Measurements from ENCODE around the gene RTF2. TPM values are rescaled to one million over a fixed set of nuclear protein-coding genes. Genes with fewer than 3 reads are reported as not detected.

RTF2 gene, protein sequence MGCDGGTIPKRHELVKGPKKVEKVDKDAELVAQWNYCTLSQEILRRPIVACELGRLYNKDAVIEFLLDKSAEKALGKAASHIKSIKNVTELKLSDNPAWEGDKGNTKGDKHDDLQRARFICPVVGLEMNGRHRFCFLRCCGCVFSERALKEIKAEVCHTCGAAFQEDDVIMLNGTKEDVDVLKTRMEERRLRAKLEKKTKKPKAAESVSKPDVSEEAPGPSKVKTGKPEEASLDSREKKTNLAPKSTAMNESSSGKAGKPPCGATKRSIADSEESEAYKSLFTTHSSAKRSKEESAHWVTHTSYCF
- total RNA-seq (10 to 100 TPM; 68.1 to 72.6 TPM), polyA plus RNA-seq (10 to 100 TPM; 82.4 to 95.9 TPM)
- long read RNA-seq, donor 1, transcript RTF2-202 (9 exons, 2,212 nt), result major isoform, 589 of 649 reads
- long read RNA-seq, donor 1, transcript RTF2-203 (8 exons, 1,572 nt), result minor isoform, 13 of 649 reads
- long read RNA-seq, donor 1, partial matches to known transcripts, result 19 of 649 reads
- long read RNA-seq, donor 1, other reads (novel, unspliced or antisense), result 25 of 649 reads
- long read RNA-seq, donor 2, transcript RTF2-202 (9 exons, 2,212 nt), result major isoform, 66 of 81 reads
- long read RNA-seq, donor 2, partial matches to known transcripts, result 6 of 81 reads
- long read RNA-seq, donor 2, other reads (novel, unspliced or antisense), result 6 of 81 reads

DNA sequence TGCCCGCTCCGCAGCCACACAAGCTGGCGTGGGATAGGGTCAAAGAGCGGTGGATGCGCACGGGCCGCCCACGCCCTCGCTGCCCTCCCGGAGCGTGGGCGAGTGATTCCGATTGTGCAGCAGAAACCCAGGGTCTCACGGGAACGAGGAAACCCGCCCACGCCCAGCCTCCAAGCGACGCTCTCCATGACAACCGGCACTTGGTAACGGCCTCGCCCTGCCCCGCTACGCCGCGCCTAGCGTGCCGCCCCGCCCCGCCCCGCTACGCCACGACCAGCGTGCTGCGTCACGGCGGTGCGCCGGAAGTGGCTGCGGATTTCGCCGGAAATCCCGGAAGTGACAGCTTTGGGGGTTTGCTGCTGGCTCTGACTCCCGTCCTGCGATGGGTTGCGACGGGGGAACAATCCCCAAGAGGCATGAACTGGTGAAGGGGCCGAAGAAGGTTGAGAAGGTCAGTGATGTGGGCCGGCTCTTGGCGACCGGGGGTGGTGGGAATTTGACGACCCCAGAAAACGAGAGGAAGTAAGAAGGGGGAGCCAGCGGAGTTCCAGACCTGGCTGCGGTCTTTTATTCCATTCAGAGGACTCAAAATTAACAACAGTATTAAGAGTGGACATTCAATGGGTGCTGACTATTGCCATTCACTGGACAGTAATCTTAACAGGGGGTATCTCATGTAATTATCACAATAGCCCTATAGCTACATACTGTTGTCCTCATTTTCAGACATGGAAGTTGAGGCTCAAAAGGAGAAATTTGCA lies at the start of gene RTF2:
Gene RTF2 (plus strand): TSS at position 312 of the 761 bp plus-strand sequence. CDS start 71 bp downstream, at position 383.
- DNase-seq (peak; percentile 96 to 98), ATAC-seq (ENCODE audit: low FRiP score) (peak; percentile 99)
- Histone ChIP-seq H3K9me3 (ENCODE audit: control insufficient read depth, low read length) (no peaks in the 10 kb centered on the region), H3K27me3 (ENCODE audit: control insufficient read depth in 1 of 2, insufficient read depth in 2 of 2, low read length in 1 of 2) (no peaks in the 10 kb centered on the region), H3K4me1 (ENCODE audit: control insufficient read depth in 1 of 2, insufficient read depth in 2 of 2, low read length in 2 of 2) (peaks cover 2 to 11% of the 10 kb centered on the region in 2 donors), H3K27ac (ENCODE audit: low read depth in 1 of 2, low read length in 2 of 2) (peak within 1 kb of the TSS in 1 of 2 donors; percentile 46), H3K36me3 (ENCODE audit: control insufficient read depth in 1 of 2, insufficient read depth in 2 of 2, low read length in 1 of 2) (no peaks in the 10 kb centered on the region), H3K4me3 (ENCODE audit: low read length in 2 of 2) (peak within 1 kb of the TSS; percentile 88 to 91)
- intact Hi-C loops (cut with DNase I), result loop anchor here (2.0 to 10.0 kb wide), 4 partner anchors 76 to 884 kb away; partner anchors contain the start of genes AURKA (in 2 of the 2), CSTF1 (in 2 of the 2), FAM210B (in 1 of the 2) and RAE1 (in 1 of the 2)
- WGBS, 2 donors, result 0% methylated on average over 54 to 55 of the region's 55 CpGs

- 88 to 91% methylated on average over 2 of the region's 2 CpGs for WGBS, 2 donors
- Histone ChIP-seq H3K4me1 (ENCODE audit: control insufficient read depth in 1 of 2, insufficient read depth in 2 of 2, low read length in 2 of 2) (no peaks in the 10 kb centered on the region), H3K4me3 (ENCODE audit: low read length in 2 of 2) (no peak overlapping the region), H3K9me3 (ENCODE audit: control insufficient read depth, low read length) (no peaks in the 10 kb centered on the region), H3K27me3 (ENCODE audit: control insufficient read depth in 1 of 2, insufficient read depth in 2 of 2, low read length in 1 of 2) (no peaks in the 10 kb centered on the region), H3K27ac (ENCODE audit: low read depth in 1 of 2, low read length in 2 of 2) (no peak overlapping the region), H3K36me3 (ENCODE audit: control insufficient read depth in 1 of 2, insufficient read depth in 2 of 2, low read length in 1 of 2) (no peaks in the 10 kb centered on the region)
- DNase-seq (no peak), ATAC-seq (ENCODE audit: low FRiP score) (no peak)
- intact Hi-C loops (cut with DNase I), result no loop called here
Measured at GRCh38 chr20:56420028-56420427, 48.4 kb upstream of the RTF2 start.

DNA sequence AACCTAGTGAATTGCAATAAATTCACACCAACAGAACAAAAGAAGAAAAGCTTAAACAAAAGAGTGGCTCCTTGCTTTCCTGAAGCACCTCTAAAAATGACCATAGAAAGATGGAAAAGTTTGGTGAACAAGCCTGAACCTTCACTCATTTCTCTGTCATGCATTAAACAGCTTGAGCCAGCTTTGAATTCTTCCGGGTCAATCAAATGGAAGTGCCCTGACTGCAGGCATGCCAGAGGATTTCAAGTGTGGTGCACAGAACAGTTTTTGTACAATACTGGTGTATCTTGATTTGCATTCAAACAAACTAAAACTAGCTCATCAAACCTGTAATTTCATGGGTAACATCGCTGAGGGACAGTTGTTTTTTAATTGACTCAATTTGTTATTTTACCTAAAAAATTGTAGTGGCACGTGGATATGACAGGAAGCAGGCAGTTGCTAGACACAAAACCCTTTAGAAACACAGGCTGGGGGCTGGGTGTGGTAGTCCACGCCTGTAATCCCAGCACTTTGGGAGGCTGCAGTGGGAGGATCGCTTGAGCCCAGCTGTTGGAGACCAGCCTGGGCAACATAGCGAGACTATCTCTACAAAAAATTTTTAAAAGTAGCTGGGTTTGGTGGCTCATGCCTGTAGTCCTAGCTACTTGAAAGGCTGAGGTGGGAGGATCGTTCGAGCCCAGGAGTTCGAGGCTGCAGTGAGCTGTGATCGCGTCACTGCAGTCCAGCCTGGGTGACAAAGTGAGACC lies 47.3 kb upstream of the RTF2 start:
- Histone ChIP-seq H3K36me3 (ENCODE audit: control insufficient read depth in 1 of 2, insufficient read depth in 2 of 2, low read length in 1 of 2) (no peaks in the 10 kb centered on the region), H3K4me3 (ENCODE audit: low read length in 2 of 2) (no peak overlapping the region), H3K4me1 (ENCODE audit: control insufficient read depth in 1 of 2, insufficient read depth in 2 of 2, low read length in 2 of 2) (no peaks in the 10 kb centered on the region), H3K27ac (ENCODE audit: low read depth in 1 of 2, low read length in 2 of 2) (no peak overlapping the region), H3K27me3 (ENCODE audit: control insufficient read depth in 1 of 2, insufficient read depth in 2 of 2, low read length in 1 of 2) (no peaks in the 10 kb centered on the region), H3K9me3 (ENCODE audit: control insufficient read depth, low read length) (no peaks in the 10 kb centered on the region)
- 80 to 82% methylated on average over 11 of the region's 11 CpGs for WGBS, 2 donors
- no peak for DNase-seq
- intact Hi-C loops (cut with DNase I), result no loop called here
- no peak for ATAC-seq (ENCODE audit: low FRiP score)

- intact Hi-C loops (cut with DNase I), result no loop called here
- Histone ChIP-seq H3K4me1 (ENCODE audit: control insufficient read depth in 1 of 2, insufficient read depth in 2 of 2, low read length in 2 of 2) (no peaks in the 10 kb centered on the region), H3K27ac (ENCODE audit: low read depth in 1 of 2, low read length in 2 of 2) (no peak overlapping the region), H3K4me3 (ENCODE audit: low read length in 2 of 2) (no peak overlapping the region), H3K27me3 (ENCODE audit: control insufficient read depth in 1 of 2, insufficient read depth in 2 of 2, low read length in 1 of 2) (no peaks in the 10 kb centered on the region), H3K36me3 (ENCODE audit: control insufficient read depth in 1 of 2, insufficient read depth in 2 of 2, low read length in 1 of 2) (no peaks in the 10 kb centered on the region), H3K9me3 (ENCODE audit: control insufficient read depth, low read length) (no peaks in the 10 kb centered on the region)
- ATAC-seq (ENCODE audit: low FRiP score), result no peak
- no peak for DNase-seq
- 52 to 54% methylated on average over 9 of the region's 9 CpGs for WGBS, 2 donors
Measured at GRCh38 chr20:56422076-56422823, 46.2 kb upstream of the RTF2 start.

DNA sequence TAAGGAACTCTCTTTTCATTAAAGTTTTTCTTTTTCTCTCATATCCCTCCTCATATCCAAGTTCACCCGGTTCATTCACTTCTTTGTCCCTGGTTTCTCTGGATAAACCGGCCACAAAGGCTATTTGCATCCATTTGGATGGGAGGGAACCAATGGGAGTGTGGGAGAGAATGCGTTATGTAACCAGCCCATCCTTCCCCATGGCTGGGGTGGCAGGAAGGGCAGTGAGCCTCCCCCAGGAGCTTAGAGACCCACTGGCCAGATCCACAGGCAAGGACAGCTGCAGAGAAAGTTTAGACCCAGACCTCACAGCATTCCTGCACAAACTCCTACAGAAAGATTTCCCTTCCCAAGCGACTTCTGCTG lies 45.6 kb upstream of the RTF2 start:
- ATAC-seq (ENCODE audit: low FRiP score) (no peak), DNase-seq (no peak)
- intact Hi-C loops (cut with DNase I), result no loop called here
- Histone ChIP-seq H3K4me3 (ENCODE audit: low read length in 2 of 2) (no peak overlapping the region), H3K36me3 (ENCODE audit: control insufficient read depth in 1 of 2, insufficient read depth in 2 of 2, low read length in 1 of 2) (no peaks in the 10 kb centered on the region), H3K9me3 (ENCODE audit: control insufficient read depth, low read length) (no peaks in the 10 kb centered on the region), H3K27ac (ENCODE audit: low read depth in 1 of 2, low read length in 2 of 2) (no peak overlapping the region), H3K4me1 (ENCODE audit: control insufficient read depth in 1 of 2, insufficient read depth in 2 of 2, low read length in 2 of 2) (no peaks in the 10 kb centered on the region), H3K27me3 (ENCODE audit: control insufficient read depth in 1 of 2, insufficient read depth in 2 of 2, low read length in 1 of 2) (no peaks in the 10 kb centered on the region)
- 42 to 45% methylated on average over 4 of the region's 4 CpGs for WGBS, 2 donors

- DNase-seq (no peak), ATAC-seq (ENCODE audit: low FRiP score) (no peak)
- Histone ChIP-seq H3K4me1 (ENCODE audit: control insufficient read depth in 1 of 2, insufficient read depth in 2 of 2, low read length in 2 of 2) (no peaks in the 10 kb centered on the region), H3K4me3 (ENCODE audit: low read length in 2 of 2) (no peak overlapping the region), H3K27ac (ENCODE audit: low read depth in 1 of 2, low read length in 2 of 2) (no peak overlapping the region), H3K27me3 (ENCODE audit: control insufficient read depth in 1 of 2, insufficient read depth in 2 of 2, low read length in 1 of 2) (no peaks in the 10 kb centered on the region), H3K36me3 (ENCODE audit: control insufficient read depth in 1 of 2, insufficient read depth in 2 of 2, low read length in 1 of 2) (no peaks in the 10 kb centered on the region), H3K9me3 (ENCODE audit: control insufficient read depth, low read length) (no peaks in the 10 kb centered on the region)
- WGBS, 2 donors, result 98 to 100% methylated on average over 1 of the region's 1 CpG
- intact Hi-C loops (cut with DNase I), result no loop called here
Measured at GRCh38 chr20:56423211-56423610, 45.2 kb upstream of the RTF2 start.

GRCh38 chr20:56423886-56424285 lies 44.5 kb upstream of the RTF2 start:
- WGBS, 2 donors, result 50 to 55% methylated on average over 1 of the region's 1 CpG
- no peaks in the 10 kb centered on the region for H3K4me1 ChIP-seq (ENCODE audit: control insufficient read depth in 1 of 2, insufficient read depth in 2 of 2, low read length in 2 of 2)
- ATAC-seq (ENCODE audit: low FRiP score), result no peak

GRCh38 chr20:56424931-56425330 lies 43.5 kb upstream of the RTF2 start:
- no peaks in the 10 kb centered on the region for H3K36me3 ChIP-seq (ENCODE audit: control insufficient read depth in 1 of 2, insufficient read depth in 2 of 2, low read length in 1 of 2)

More at GRCh38 chr20:56423886-56424285, 44.5 kb upstream of the RTF2 start:
- Histone ChIP-seq H3K36me3 (ENCODE audit: control insufficient read depth in 1 of 2, insufficient read depth in 2 of 2, low read length in 1 of 2) (no peaks in the 10 kb centered on the region), H3K27me3 (ENCODE audit: control insufficient read depth in 1 of 2, insufficient read depth in 2 of 2, low read length in 1 of 2) (no peaks in the 10 kb centered on the region), H3K9me3 (ENCODE audit: control insufficient read depth, low read length) (no peaks in the 10 kb centered on the region), H3K4me3 (ENCODE audit: low read length in 2 of 2) (no peak overlapping the region), H3K27ac (ENCODE audit: low read depth in 1 of 2, low read length in 2 of 2) (no peak overlapping the region)
- intact Hi-C loops (cut with DNase I), result no loop called here
- DNase-seq, result no peak

More at GRCh38 chr20:56424931-56425330, 43.5 kb upstream of the RTF2 start:
- Histone ChIP-seq H3K27me3 (ENCODE audit: control insufficient read depth in 1 of 2, insufficient read depth in 2 of 2, low read length in 1 of 2) (no peaks in the 10 kb centered on the region), H3K4me1 (ENCODE audit: control insufficient read depth in 1 of 2, insufficient read depth in 2 of 2, low read length in 2 of 2) (no peaks in the 10 kb centered on the region), H3K27ac (ENCODE audit: low read depth in 1 of 2, low read length in 2 of 2) (no peak overlapping the region), H3K9me3 (ENCODE audit: control insufficient read depth, low read length) (no peaks in the 10 kb centered on the region), H3K4me3 (ENCODE audit: low read length in 2 of 2) (no peak overlapping the region)
- WGBS, 2 donors, result 80 to 84% methylated on average over 1 of the region's 1 CpG
- DNase-seq, result no peak
- intact Hi-C loops (cut with DNase I), result no loop called here
- ATAC-seq (ENCODE audit: low FRiP score), result no peak
